Measurements from ENCODE around the gene CCT8.
"Not testable (repeated sequence)": the region's sequence is repeated elsewhere in the genome, so short reads cannot be mapped to it uniquely, and the experiment has no call there.

The CCT8 gene

DNA sequence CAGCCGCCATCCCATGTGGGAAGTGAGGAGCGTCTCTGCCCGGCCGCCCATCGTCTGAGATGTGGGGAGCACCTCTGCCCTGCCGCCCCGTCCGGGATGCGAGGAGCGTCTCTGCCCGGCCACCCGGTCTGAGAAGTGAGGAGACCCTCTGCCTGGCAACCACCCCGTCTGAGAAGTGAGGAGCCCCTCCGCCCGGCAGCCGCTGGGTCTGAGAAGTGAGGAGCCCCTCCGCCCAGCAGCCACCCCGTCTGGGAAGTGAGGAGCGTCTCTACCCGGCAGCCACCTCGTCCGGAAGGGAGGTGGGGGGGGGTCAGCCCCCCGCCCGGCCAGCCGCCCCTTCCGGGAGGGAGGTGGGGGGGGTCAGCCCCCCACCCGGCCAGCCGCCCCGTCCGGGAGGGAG, 62.2 kb downstream of the CCT8 start:
- not testable (repeated sequence) for DNase-seq

DNA sequence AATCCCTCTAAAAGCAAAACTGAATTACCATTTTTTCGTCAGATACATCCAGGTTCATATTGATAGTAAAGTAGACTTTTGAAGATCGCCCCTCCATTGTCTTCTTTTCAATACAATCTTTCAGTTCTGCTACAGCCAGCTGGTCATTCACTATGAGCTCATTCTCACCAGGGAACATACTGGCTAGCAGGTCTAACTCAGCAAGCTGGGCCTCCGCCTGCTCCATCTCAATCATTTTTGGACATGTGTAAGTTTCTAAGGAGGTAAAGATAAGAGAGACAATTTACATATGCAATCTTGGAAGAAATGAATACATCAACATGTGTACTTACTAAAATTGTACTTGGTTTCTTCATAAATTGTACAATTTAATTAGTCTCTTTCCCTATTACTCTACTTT, 65.1 kb downstream of the CCT8 start:
- no peak for DNase-seq

DNA sequence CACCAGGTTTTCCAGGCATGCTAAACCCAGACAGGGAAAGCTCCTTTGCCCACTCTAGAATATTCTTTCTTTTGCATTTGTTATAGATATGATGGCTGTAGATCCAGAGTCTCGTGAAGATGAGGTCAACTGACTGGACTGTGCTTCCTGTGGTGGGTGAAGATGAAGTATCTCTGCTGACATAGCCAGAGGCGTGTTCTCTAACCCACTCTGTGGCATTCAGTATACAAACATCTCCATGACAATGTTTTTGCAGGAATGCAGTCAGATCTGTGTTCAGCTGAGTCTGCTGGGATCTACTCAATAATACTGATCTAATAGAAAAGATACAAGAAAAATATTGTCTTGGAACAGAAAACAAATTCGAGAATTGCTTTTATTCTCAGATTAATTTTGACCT, 65.6 kb downstream of the CCT8 start:
- DNase-seq, result peak; percentile 47

DNA sequence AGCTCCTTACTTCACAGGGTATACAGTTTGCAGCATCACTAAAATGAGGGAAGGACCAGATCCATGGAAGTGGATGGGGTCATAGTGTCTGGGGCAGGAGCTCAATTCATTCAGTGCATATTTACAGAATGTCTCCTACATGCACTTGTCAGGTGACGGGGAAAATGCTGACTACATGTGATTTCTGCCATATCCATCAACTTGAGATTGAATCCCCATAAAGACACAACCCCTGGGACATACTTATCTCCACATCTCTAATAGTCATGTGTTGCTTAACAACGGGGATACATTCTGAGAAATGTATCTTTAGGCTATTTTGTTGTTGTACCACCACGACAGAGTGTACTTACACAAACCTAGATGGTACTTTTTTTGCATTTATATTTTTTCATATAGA, 66.3 kb downstream of the CCT8 start:
- DNase-seq, result no peak

Measured in EL (cell line).